HG03469 (cell line): ENCODE results near the gene PHLPP1.
"Not testable (repeated sequence)": the region's sequence is repeated elsewhere in the genome, so short reads cannot be mapped to it uniquely, and the experiment has no call there.

ENCODE experiments used
- ATAC-seq: cut with Tn5 transposase; IDR thresholded peaks from one replicate; pipeline ENCODE4 v1.9.1; 2021; ENCODE audit warnings: mild to moderate bottlenecking, moderate library complexity, moderate number of reproducible peaks; ENCODE audit not compliant: unreplicated experiment

The PHLPP1 gene

GRCh38 chr18:62740650-62741049 lies 25.3 kb downstream of the PHLPP1 start:
- not testable (repeated sequence) for ATAC-seq

DNA sequence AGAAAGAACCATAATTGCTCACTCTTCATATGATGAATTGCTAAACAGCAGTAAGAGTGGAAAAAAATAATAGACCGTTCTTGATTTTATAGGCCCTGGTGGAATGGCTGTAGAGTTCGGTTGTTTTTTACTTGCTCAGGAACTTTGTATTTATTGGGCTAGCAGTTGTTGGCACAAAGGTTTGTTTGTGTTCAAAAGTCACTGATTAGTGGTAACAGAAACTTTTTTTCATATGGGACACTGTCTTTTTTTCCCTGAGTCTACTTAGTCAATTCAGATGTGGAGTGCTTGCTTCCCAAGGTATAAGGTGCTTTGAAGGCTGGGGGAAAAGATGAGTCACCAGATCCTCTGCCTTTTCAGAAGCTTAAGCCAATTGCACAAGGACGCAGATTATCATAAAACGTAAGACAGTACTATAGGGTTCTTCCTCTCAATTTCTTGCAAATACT lies 25.8 kb downstream of the PHLPP1 start:
- ATAC-seq: no peak

DNA sequence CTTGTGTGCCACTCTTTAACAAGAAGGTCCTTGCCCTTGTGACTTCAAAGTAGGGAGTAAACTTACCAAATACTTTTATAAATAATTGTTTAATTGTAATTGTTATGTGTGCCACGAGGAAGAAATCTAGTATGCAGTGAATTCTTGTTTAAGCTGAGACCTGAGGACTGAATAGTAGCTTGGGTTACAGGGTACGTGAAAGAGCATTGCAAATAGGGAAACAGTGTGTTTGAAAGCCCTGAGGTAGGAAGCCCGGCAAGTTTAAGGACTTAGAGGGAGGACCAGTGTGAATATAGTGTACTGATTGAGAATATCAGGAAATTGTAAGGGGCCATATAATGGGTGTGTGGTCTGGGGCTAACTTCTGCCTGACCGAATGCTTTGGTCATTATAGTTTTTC lies 26.2 kb downstream of the PHLPP1 start:
- ATAC-seq: no peak

GRCh38 chr18:62744076-62744968 lies 29.0 kb downstream of the PHLPP1 start:
- peak; percentile 79 for ATAC-seq

DNA sequence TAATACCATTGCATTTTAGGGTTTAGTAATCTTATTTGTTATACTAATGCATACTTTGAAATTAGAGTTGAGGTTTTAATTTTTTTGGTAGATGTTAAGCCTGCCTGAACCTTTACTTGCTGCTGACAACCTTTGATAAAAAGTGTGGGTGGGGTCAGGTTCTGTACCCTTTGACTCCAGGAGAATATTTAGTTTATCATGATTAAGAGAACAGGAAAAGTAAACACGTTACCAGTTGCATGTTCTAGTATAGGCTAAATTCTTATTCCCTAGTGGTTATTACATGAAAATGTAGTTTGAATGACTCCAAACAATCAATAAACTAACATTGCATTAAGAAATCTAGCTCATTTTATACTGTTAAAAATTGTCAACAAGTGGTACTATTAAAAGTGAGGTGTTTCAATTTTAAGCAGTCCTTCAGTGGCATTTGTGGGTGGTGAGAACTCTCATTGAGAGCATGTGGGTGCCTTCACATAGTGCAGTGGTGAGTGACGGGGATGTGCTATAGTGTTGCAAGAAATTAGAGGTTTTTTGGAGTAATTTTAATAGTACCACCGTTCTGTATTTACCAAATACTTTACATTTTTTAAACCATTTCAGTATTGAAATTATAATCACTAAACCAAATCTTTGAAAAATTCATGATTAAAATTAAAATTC lies 29.9 kb downstream of the PHLPP1 start:
- no peak for ATAC-seq

DNA sequence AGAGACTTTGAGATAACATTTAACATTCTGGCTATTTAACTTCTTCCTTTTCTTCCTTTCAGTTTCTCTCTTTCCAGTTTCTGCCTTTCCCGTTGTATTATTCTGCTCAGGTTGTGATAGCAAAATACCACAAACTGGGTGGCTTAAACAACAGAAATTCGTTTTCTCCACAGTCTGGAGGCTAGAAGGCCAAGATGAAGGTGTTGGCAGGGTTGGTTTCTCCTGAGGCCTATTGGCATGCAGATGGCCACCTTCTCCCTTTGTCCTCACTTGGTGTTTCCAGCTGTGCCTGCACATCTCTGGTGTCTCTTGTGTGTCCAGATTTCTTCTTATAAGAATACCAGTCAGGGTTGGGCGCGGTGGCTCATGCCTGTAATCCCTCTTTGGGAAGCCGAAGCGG lies 34.0 kb downstream of the PHLPP1 start:
- ATAC-seq: no peak

DNA sequence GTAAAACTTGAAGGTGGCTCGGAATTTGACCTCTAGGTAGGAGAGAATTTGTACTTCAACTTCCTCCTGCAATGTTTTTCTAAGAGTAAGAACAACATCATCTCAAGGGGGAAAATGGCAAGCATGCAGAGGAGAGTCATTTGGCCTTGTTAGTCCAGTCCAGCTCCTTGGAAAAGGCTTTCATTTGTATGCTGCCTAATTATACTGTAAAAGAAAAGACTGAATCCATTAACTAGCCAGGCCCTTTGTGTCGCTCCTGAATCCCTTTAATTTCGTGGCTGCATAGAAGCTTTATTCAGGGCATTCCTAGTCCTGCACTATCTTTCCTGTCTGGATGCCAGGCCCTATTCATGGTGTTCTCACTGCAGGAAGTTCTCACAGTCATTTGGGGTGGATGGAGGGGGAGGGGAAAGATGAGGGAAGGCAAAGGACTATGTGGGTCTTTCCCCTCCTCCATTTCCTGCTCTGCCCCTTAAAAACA lies 36.0 kb downstream of the PHLPP1 start:
- ATAC-seq: no peak

- ATAC-seq: no peak
Observed at GRCh38 chr18:62751977-62752376, 36.6 kb downstream of the PHLPP1 start.

GRCh38 chr18:62754026-62754425 lies 38.7 kb downstream of the PHLPP1 start:
- no peak for ATAC-seq

- ATAC-seq: no peak
Observed at GRCh38 chr18:62755454-62755853, 40.1 kb downstream of the PHLPP1 start.

DNA sequence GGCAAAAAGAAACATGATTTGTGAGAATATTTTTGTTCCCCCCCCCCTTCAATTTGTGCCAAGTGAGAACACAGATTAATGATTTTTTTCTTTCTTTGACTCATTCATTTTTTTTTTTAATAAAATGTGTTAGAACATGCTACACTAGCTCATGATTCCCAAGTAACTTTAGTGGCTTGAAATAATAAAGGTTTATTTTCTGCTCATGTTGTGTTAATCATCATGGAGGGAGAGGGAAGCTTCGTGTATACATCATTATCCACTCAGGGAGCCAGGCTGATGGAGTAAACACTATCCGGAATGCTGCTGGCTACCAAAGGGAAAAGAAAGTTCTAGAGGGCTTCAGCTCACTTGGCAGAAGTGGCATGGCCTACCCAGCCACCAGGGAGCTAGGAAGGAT lies 40.6 kb downstream of the PHLPP1 start:
- no peak for ATAC-seq

DNA sequence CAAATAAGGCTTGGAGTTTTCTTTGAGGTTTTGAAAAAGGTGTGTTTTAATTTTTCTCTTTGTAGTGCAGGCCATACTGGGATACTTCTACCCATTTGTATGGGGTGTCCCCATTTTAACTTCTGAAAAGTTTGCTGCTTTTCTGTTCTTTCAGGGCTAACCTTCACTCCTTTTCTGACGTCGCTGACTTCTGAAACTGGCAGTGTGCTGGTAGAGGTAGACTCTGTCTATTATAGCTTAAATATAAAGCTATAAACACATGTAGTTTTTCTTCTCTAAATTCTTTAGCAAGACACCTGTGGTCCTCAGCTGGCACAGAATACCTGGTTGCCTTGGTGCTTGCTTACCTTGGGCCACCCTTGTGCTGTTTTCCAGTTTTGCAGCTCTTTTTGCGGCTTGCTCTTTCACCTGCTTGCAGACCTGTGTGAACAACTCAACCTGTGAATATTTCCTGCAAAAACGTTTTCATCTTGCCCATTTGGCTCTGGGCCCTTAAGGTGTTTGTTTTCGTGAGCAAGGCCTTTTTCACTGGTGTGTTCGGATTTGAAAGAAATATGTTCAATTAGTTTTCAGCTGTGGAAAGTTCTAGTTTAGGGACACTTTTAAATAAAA lies 42.2 kb downstream of the PHLPP1 start:
- ATAC-seq: no peak

- ATAC-seq: no peak
Observed at GRCh38 chr18:62758591-62758990, 43.2 kb downstream of the PHLPP1 start.

DNA sequence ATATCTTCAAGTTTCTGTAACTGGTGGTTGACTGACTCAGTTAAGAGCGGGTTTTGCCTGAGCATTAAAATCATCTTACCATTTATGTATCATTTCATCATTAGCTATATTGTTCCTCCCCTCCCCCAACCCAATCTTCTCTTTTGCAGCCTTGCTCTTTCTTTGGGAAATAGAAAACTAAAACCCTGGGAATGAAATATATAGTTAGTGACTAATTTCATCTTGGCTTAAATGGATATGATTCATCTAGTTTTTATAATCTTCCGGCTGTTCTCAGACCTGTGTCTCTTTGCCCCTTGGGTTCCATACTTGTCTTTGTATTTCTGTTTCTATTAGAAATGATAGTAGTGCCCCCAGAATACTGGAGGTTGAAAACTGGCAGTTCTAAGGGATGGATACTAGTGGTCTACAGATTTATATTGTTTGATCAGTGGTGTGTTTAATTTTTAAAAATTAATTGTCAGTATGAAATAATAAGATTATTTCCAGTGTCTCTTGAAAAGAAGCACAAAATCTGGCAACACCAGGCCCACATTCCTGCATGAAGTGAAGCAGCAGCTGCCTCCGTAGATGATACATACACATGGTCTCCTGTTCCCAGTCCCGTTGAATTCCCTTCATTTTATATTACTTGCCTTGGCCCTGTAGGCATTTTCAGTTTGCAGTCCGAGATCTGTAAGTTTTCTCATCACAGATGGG lies 44.5 kb downstream of the PHLPP1 start:
- no peak for ATAC-seq

DNA sequence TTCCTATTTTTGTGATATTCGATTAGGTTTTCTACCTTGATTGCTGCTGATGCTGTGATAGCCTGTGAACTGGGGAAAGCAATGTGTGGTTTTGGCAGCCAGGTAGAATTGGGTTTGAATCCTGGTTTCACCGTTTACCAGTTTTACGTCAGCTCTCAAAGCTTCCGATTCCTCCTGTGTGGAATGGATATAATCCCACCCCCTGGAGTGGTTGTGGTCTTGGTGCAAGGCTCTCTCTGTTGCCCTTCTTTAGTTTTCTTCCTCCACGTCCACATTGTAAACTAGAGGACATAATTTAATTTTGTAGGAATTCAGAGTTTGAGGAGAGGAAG lies 45.0 kb downstream of the PHLPP1 start:
- ATAC-seq: no peak

- peak; percentile 50 for ATAC-seq
Observed at GRCh38 chr18:62763101-62763521, 47.8 kb downstream of the PHLPP1 start.

DNA sequence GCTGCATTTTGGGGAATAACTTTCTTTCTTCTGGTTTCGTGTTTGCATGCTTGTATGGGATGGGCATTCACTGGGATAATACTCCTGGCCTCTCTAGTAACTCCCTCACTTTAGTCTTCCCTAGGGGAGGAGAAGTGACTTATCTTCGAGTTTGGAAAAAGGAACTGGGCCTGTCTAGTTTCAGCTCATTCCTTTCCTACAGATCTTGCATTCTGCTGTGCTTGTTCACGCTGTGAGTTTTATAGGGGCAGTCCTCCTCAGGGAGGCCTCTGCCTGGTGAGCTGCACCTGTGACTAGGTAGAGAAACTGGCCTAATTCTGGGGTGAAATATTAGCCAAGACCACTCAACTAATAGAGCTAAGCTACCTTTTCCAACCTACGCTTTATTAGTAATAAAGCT lies 50.9 kb downstream of the PHLPP1 start:
- ATAC-seq: no peak

GRCh38 chr18:62767321-62767720 lies 52.0 kb downstream of the PHLPP1 start:
- ATAC-seq: no peak

DNA sequence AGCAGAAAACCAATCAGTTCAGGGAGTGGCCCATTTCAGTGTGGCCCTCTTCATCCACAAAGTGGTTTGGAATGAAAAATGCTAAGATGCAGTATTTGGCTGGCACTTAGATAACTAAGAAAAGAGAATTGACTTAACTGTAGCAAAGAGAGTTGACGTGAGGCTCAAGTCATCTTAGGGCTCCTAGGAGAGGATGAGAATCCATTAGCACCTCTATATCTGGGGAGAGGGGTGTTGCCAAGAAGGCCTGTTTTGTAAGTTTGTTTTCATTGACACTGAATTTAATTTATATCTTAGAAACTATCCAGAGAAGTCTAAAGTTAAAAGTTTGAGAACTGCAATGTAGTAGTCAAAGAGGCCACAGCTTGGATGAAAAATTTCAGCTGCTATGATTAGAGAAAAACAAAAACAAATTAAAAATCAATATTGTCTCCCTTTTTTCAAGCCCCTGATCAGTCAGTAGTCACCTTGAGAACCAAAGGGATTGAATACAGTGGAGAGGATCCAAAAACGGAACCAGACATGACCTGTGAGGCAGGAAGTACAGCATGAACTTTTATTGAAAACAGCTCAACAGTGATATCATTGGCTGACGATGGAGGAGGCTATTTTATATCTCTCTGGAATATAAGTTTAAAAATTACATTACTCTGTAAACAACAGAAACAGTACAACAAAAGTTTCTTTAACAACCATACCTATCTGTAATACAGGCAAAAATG lies 52.7 kb downstream of the PHLPP1 start:
- ATAC-seq: no peak

- no peak for ATAC-seq
Observed at GRCh38 chr18:62768558-62768943, 53.2 kb downstream of the PHLPP1 start.
